Heart left ventricle (tissue), 16 donors: Measurements from ENCODE around the gene ZFP91. TPM values are rescaled to one million over a fixed set of nuclear protein-coding genes. Genes with fewer than 3 reads are reported as not detected.

ENCODE experiments used
- ATAC-seq, 4 donors: fragments of 200-7000 bp; cut with Tn5 transposase; one replicate each; pipeline ENCODE4 v1.9.1; 2020 to 2022; ENCODE audit warnings: moderate library complexity in 4 of 4, mild to moderate bottlenecking in 3 of 4, moderate number of reproducible peaks in 1 of 4
- DNase-seq, 5 donors: peaks; one replicate each; pipeline ENCODE4 v3.0.0-alpha.2; 2020
- H3K27ac ChIP-seq, 12 donors: fragments of 200-600 bp; sonication (generic) in 4 of 12; one replicate each; pipeline versions ENCODE4 v1.5.0 to v1.8.0; 2016 to 2022; ENCODE audit warnings: mild to moderate bottlenecking in 2 of 12
- H3K27me3 ChIP-seq, 9 donors: fragments of 200-600 bp; sonication (generic) in 2 of 9; one replicate each; pipeline versions ENCODE4 v1.5.1 to v1.8.0; 2016 to 2022; ENCODE audit warnings: mild to moderate bottlenecking in 3 of 9
- H3K36me3 ChIP-seq, 9 donors: fragments of 200-600 bp; sonication (generic) in 2 of 9; one replicate each; pipeline versions ENCODE4 v1.5.0 to v1.8.0; 2018 to 2022; ENCODE audit warnings: mild to moderate bottlenecking in 2 of 9
- H3K4me1 ChIP-seq, 12 donors: fragments of 200-600 bp; sonication (generic) in 4 of 12; one replicate each; pipeline versions ENCODE4 v1.5.0 to v1.8.0; 2016 to 2022; ENCODE audit warnings: mild to moderate bottlenecking in 3 of 12
- H3K4me3 ChIP-seq, 12 donors: fragments of 200-600 bp; sonication (generic) in 4 of 12; one replicate each; pipeline versions ENCODE4 v1.5.0 to v1.8.0; 2017 to 2022; ENCODE audit warnings: mild to moderate bottlenecking in 9 of 12, moderate library complexity in 4 of 12
- H3K9me3 ChIP-seq, 12 donors: fragments of 200-600 bp; sonication (generic) in 4 of 12; one replicate each; pipeline versions ENCODE4 v1.5.0 to v1.8.0; 2016 to 2022; ENCODE audit warnings: mild to moderate bottlenecking in 1 of 12
- POLR2A ChIP-seq, 2 donors: fragments of 450-650 bp; IDR thresholded peaks; one replicate each; pipeline ENCODE4 v1.6.1; 2017; ENCODE audit warnings: antibody characterized with exemption in 2 of 2, mild to moderate bottlenecking in 2 of 2, moderate library complexity in 2 of 2
- WGBS, 4 donors: extraction: QIAGEN DNeasy Blood & Tissue Kit in 2 of 4; methylation state at CpG; one replicate each; pipeline versions ENCODE4 v1.1.5 to v1.1.7; 2013 to 2018; 5-methylcytosine and 5-hydroxymethylcytosine counted together
- intact Hi-C, 10 donors: fragments of 100-400 bp; cut with DNase I; formaldehyde crosslinking; loops; one replicate each; pipeline versions ENCODE4 v1.11.1 to v1.14.2; 2022
- polyA plus RNA-seq, 2 donors: library from polyadenylated mRNA; stranded (reverse); fragments of 200-250 nt; gene quantifications; one replicate each; pipeline ENCODE4 v1.2.3, GENCODE V29; 2013
- total RNA-seq, 9 donors: library from RNA; depleted of rRNA in 2 of 9; stranded (reverse); fragments of >200 nt in 2 of 9; fragmentation: NEBNext Ultra II Directional in 3 of 9; extraction: Animal tissue kit (Norgen Biotek cat#: 25700) in 3 of 9; gene quantifications; one replicate each; pipeline versions ENCODE4 v1.1.0 to v1.2.4, GENCODE V29; 2016 to 2023
- TF ChIP-seq, protein P1 (sequence below), 12 donors: fragments of 200-600 bp; sonication (generic) in 4 of 12; IDR thresholded peaks; one replicate each; pipeline versions ENCODE4 v1.5.0 to v1.8.0; 2018 to 2022; ENCODE audit warnings: antibody characterized with exemption in 12 of 12, mild to moderate bottlenecking in 5 of 12
- donor health status: ischemic (EF 13 %, LVEDD 7.1; RV severe dilation, severe dysfunction).
- donor health status: healthy with polysubstance abuse.
- donor health status: DM: no; HTN: yes; CAD: no.
- donor health status: DM: no; HTN: no; CAD: no.
- donor health status: ischemic (EF 25% LVEDD 6.9; RV normal size, moderate dysfunction).
- donor health status: ischemic (EF 25% LVEDD 5.7; RV mildly dilated, moderate dysfunction).
- donor health status: healthy.
- donor health status: DM: yes; HTN: yes; CAD: no.
- donor health status: ischemic (EF 35%, LVEDD 5.7; RV mildly dilated, moderate dysfunction).
- donor health status: nonischemic (EF 11% LVEDD 7.7; RV severe dilation, severe dysfunction).
- donor health status: DM: yes; HTN: yes; CAD: no.
- donor health status: PGD.
- donor health status: ischemic (EF 29% LVEDD 5.4; RV normal size, mild dysfunction).
- donor health status: nonischemic (EF 23%, LVEDD 6.1; RV moderate dilation, normal function).

ZFP91 gene
- total and polyA plus RNA-seq, 11 donors: 11.2 to 67.0 (median 60.6) TPM

DNA sequence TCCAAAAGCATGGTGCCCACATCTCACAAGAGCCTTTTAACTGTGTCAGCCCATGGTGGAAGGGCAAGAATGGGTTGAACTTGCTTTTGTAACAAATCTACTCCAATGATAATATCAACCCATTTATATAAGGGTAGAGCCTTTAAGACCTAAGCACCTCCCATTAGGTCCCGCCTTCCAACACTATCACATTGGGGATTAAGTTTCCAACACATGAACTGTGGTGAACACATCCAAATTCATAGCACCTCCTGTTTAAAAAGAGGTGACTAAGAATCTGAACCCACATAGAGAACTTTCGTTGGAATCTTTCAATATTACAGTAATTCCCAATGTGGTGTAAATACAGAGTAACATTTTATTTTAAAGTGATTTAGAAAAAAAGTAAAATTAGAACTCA lies 34.4 kb downstream of the ZFP91 start:
- H3K4me3 ChIP-seq: no peak overlapping the region
- TF ChIP-seq, protein P1, sequence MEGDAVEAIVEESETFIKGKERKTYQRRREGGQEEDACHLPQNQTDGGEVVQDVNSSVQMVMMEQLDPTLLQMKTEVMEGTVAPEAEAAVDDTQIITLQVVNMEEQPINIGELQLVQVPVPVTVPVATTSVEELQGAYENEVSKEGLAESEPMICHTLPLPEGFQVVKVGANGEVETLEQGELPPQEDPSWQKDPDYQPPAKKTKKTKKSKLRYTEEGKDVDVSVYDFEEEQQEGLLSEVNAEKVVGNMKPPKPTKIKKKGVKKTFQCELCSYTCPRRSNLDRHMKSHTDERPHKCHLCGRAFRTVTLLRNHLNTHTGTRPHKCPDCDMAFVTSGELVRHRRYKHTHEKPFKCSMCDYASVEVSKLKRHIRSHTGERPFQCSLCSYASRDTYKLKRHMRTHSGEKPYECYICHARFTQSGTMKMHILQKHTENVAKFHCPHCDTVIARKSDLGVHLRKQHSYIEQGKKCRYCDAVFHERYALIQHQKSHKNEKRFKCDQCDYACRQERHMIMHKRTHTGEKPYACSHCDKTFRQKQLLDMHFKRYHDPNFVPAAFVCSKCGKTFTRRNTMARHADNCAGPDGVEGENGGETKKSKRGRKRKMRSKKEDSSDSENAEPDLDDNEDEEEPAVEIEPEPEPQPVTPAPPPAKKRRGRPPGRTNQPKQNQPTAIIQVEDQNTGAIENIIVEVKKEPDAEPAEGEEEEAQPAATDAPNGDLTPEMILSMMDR (IDR thresholded peaks at IDR 0.05): no peak
- TF ChIP-seq POLR2A (IDR thresholded peaks at IDR 0.05): no peak
- DNase-seq (no peak), ATAC-seq (no peak)
- peaks cover 2 to 88% (median 83%) of the 10 kb centered on the region in 9 donors for H3K36me3 ChIP-seq
- intact Hi-C loops: no loop called here
- 96 to 98% (median 97%) methylated on average over 2 of the region's 2 CpGs for WGBS, 4 donors
- no peaks in the 10 kb centered on the region for H3K27me3 ChIP-seq
- no peaks in the 10 kb centered on the region for H3K9me3 ChIP-seq
- no peak overlapping the region for H3K27ac ChIP-seq
- H3K4me1 ChIP-seq: peaks cover 0 to 25% (median 9%) of the 10 kb centered on the region in 12 donors

DNA sequence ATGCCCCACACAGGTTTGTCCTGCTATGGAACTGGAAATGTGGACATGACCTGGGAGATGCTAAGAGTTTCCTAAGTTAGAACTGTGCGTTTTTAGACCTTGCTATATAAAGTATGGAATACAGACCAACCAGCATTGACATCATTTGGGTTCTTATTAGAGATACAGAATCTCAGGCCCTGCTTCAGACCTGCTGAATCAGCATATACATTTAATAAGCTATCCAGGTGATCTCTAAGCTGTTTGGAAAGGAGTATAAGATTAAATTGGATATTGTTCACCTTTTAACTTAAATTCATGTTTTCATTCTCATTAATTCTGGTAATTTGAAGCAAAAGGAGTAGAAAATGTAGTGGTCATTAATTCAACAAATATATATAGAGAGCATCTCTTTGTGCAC lies 36.7 kb downstream of the ZFP91 start:
- H3K4me3 ChIP-seq: no peak overlapping the region
- intact Hi-C loops: loop anchor here in 7 of 10 donors (5.0 kb wide), 2 partner anchors 33 to 38 kb away; partner anchors contain the start of genes LPXN (in 4 of the 7) and ZFP91 (in 4 of the 7)
- ATAC-seq: no peak

DNA sequence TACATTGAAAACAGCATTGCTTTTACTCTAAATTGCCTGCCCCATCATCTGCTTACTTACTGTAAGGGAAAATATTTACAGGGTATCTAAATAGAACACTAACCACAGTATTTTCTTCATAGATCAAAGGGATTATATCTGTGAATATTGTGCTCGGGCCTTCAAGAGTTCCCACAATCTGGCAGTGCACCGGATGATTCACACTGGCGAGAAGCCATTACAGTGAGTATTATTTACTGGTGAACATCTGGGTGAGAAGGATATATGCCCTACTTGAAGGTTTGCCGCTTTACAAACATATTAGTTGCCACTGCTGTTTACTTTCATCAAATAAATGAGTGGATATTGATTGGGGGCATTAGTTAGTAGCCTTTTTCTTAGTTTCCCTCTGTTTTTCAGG lies 37.7 kb downstream of the ZFP91 start:
- ATAC-seq (peak; percentile 62 to 84 (median 70)), DNase-seq (peak in 3 of 5 donors; percentile 21 to 53 (median 50))
- Histone ChIP-seq H3K27me3 (no peaks in the 10 kb centered on the region), H3K36me3 (peaks cover 2 to 100% (median 89%) of the 10 kb centered on the region in 9 donors), H3K4me1 (peaks cover 0 to 34% (median 15%) of the 10 kb centered on the region in 12 donors), H3K9me3 (no peaks in the 10 kb centered on the region), H3K27ac (peak overlapping the region in 1 of 12 donors; percentile 37), H3K4me3 (no peak overlapping the region)
- no peak for TF ChIP-seq POLR2A (IDR thresholded peaks at IDR 0.05)
- TF ChIP-seq, protein P1 (IDR thresholded peaks at IDR 0.05): no peak
- 38 to 55% (median 48%) methylated on average over 4 of the region's 4 CpGs for WGBS, 4 donors
- intact Hi-C loops: loop anchor here in 7 of 10 donors (5.0 kb wide), 2 partner anchors 34 to 39 kb away; partner anchors contain the start of genes LPXN (in 4 of the 7) and ZFP91 (in 4 of the 7)

More for the DNA sequence above, 36.7 kb downstream of the ZFP91 start:
- H3K27me3 ChIP-seq: no peaks in the 10 kb centered on the region
- DNase-seq: no peak
- TF ChIP-seq POLR2A (IDR thresholded peaks at IDR 0.05): no peak
- TF ChIP-seq, protein P1 (IDR thresholded peaks at IDR 0.05): no peak
- H3K9me3 ChIP-seq: no peaks in the 10 kb centered on the region
- whole genome bisulfite sequencing, 4 donors: 83 to 96% (median 87%) methylated on average over 1 of the region's 1 CpG
- no peak overlapping the region for H3K27ac ChIP-seq
- peaks cover 2 to 100% (median 96%) of the 10 kb centered on the region in 9 donors for H3K36me3 ChIP-seq
- H3K4me1 ChIP-seq: peaks cover 0 to 34% (median 15%) of the 10 kb centered on the region in 12 donors

DNA sequence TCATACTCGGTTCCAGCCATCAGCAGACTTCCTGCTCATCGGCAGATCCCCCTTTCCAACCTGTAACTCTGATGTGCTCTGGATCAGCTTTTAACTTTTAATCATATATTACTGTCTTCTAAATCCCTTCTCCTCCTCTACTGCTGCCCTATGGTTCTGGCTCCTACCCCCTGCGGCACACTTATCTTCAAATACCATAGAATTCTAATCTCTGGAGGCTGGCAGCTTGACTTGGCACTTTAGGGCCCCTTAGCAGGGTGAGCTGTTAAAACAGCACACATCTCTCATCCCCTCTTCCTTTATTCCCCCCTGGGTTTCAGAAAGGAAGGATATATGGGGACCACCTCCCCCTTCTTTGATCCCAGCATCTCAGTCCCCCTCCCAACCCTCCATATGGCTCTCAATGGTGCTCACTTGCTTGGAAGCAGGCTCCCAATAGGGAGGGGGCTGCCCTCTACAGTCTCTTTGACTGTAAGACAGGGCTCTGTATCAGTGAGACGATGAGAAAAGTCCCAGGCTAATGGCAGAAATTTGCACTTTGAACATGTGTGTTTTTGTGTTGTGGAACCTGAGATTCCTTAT lies 39.2 kb downstream of the ZFP91 start:
- ATAC-seq: peak in 3 of 4 donors; percentile 62 to 84 (median 81)

More for the DNA sequence above, 39.2 kb downstream of the ZFP91 start:
- no peak overlapping the region for H3K4me3 ChIP-seq
- no peak for TF ChIP-seq POLR2A (IDR thresholded peaks at IDR 0.05)
- TF ChIP-seq, protein P1 (IDR thresholded peaks at IDR 0.05): peak in 7 of 12 donors; percentile 15 to 47 (median 26)
- WGBS, 4 donors: 35 to 52% (median 45%) methylated on average over 4 of the region's 4 CpGs
- peaks cover 0 to 43% (median 18%) of the 10 kb centered on the region in 12 donors for H3K4me1 ChIP-seq
- H3K36me3 ChIP-seq: peaks cover 0 to 100% (median 82%) of the 10 kb centered on the region in 9 donors
- no peaks in the 10 kb centered on the region for H3K27me3 ChIP-seq
- intact Hi-C loops: loop anchor here in 7 of 10 donors (5.0 kb wide), 2 partner anchors 36 to 41 kb away; partner anchors contain the start of genes LPXN (in 4 of the 7) and ZFP91 (in 4 of the 7)
- peak overlapping the region in 8 of 12 donors; percentile 1 to 56 (median 36) for H3K27ac ChIP-seq
- DNase-seq: no peak
- H3K9me3 ChIP-seq: no peaks in the 10 kb centered on the region
